Lung (tissue), 12 donors: ENCODE data around the gene MDGA2. TPM values are rescaled to one million over a fixed set of nuclear protein-coding genes. Genes with fewer than 3 reads are reported as not detected.
"Not testable (repeated sequence)": the region's sequence is repeated elsewhere in the genome, so short reads cannot be mapped to it uniquely, and the experiment has no call there.

Source experiments
- ATAC-seq: fragments of 200-7000 bp; cut with Tn5 transposase; one replicate; pipeline ENCODE4 v1.9.1; 2020; ENCODE audit warnings: moderate number of reproducible peaks; ENCODE audit not compliant: insufficient read depth, low FRiP score
- DNase-seq, 3 donors: peaks; one replicate each; pipeline ENCODE4 v3.0.0-alpha.2; 2013 to 2017
- H3K27ac ChIP-seq, 2 donors: one replicate each; pipeline ENCODE4 v1.5.1; 2013; ENCODE audit warnings: mild to moderate bottlenecking in 2 of 2, moderate library complexity in 2 of 2, control low read depth in 1 of 2, inconsistent platforms in 1 of 2, low read depth in 1 of 2, low read length in 1 of 2
- H3K27me3 ChIP-seq, 3 donors: one replicate each; pipeline ENCODE4 v1.5.1; 2013; ENCODE audit warnings: low read length in 2 of 3; ENCODE audit not compliant: control insufficient read depth in 3 of 3, insufficient read depth in 3 of 3
- H3K36me3 ChIP-seq, 4 donors: one replicate each; pipeline ENCODE4 v1.5.1; 2013; ENCODE audit warnings: low read length in 4 of 4, mild to moderate bottlenecking in 1 of 4, moderate library complexity in 1 of 4; ENCODE audit not compliant: control insufficient read depth in 4 of 4, insufficient read depth in 4 of 4
- H3K4me1 ChIP-seq, 5 donors: one replicate each; pipeline ENCODE4 v1.5.1; 2013; ENCODE audit warnings: low read length in 5 of 5, mild to moderate bottlenecking in 2 of 5, moderate library complexity in 1 of 5; ENCODE audit not compliant: control insufficient read depth in 5 of 5, insufficient read depth in 5 of 5
- H3K4me3 ChIP-seq: one replicate; pipeline ENCODE4 v1.5.1; 2013; ENCODE audit warnings: mild to moderate bottlenecking, control low read depth, moderate library complexity
- H3K9ac ChIP-seq, 2 donors: one replicate each; pipeline ENCODE4 v1.5.1; 2013; ENCODE audit warnings: low read length in 2 of 2, control low read depth in 1 of 2; ENCODE audit not compliant: insufficient read depth in 1 of 2
- H3K9me3 ChIP-seq, 4 donors: one replicate each; pipeline ENCODE4 v1.5.1; 2013; ENCODE audit warnings: low read length in 3 of 4, mild to moderate bottlenecking in 1 of 4, moderate library complexity in 1 of 4; ENCODE audit not compliant: control insufficient read depth in 4 of 4, insufficient read depth in 3 of 4
- WGBS, 2 donors: extraction: QIAGEN DNeasy Blood & Tissue Kit; methylation state at CpG; one replicate each; pipeline ENCODE4 v1.1.7; 2013; 5-methylcytosine and 5-hydroxymethylcytosine counted together
- polyA plus RNA-seq, 2 donors: library from polyadenylated mRNA; stranded (reverse); fragments of 200-250 nt; gene quantifications; one replicate each; pipeline ENCODE4 v1.2.1, GENCODE V29; 2013
- total RNA-seq, 2 donors: library from RNA; depleted of rRNA in 1 of 2; stranded (reverse); fragments of >200 nt in 1 of 2; gene quantifications; one replicate each; pipeline ENCODE4 v1.2.1, GENCODE V29; 2014 to 2021
- TF ChIP-seq, protein P1 (sequence below): IDR thresholded peaks from 2 replicates; pipeline ENCODE4 v1.5.1; 2012; ENCODE audit warnings: mild to moderate bottlenecking; ENCODE audit errors: control extremely low read depth, extremely low read depth
- donor health status: control.
- donor health status: control.
- donor health status: Bipolar disorder and iron deficiency.
- donor health status: healthy.
- donor health status: DM: yes; HTN: yes; CAD: no.

MDGA2 gene
- total and polyA plus RNA-seq, 4 donors: 0.03 to 3.2 TPM; not detected in 2

DNA sequence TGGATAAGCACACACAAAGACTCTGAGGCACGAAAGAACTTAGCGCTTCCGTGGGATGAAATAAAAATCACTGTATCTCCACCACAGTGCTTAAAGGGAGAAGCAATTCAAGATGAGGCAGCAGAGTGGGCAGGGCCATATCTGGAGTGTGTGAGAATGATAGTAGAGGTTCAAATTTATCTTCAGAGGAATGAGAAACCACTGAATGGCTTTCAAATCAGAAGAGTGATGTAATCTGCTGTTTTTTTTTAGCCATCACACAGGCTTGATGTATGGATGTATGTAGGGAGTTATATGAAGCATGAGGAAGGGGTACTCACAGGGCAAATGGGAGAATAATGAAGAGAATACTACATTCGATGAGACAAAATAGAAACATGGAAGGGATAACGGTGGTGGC, 24.1 kb downstream of the MDGA2 start:
- Histone ChIP-seq H3K4me3 (no peak overlapping the region), H3K9me3 (no peaks in the 10 kb centered on the region), H3K27ac (no peak overlapping the region), H3K36me3 (no peaks in the 10 kb centered on the region), H3K9ac (no peak overlapping the region), H3K27me3 (no peaks in the 10 kb centered on the region), H3K4me1 (no peaks in the 10 kb centered on the region)
- WGBS, 2 donors: 84 to 87% methylated on average over 5 of the region's 5 CpGs
- TF ChIP-seq, protein P1, sequence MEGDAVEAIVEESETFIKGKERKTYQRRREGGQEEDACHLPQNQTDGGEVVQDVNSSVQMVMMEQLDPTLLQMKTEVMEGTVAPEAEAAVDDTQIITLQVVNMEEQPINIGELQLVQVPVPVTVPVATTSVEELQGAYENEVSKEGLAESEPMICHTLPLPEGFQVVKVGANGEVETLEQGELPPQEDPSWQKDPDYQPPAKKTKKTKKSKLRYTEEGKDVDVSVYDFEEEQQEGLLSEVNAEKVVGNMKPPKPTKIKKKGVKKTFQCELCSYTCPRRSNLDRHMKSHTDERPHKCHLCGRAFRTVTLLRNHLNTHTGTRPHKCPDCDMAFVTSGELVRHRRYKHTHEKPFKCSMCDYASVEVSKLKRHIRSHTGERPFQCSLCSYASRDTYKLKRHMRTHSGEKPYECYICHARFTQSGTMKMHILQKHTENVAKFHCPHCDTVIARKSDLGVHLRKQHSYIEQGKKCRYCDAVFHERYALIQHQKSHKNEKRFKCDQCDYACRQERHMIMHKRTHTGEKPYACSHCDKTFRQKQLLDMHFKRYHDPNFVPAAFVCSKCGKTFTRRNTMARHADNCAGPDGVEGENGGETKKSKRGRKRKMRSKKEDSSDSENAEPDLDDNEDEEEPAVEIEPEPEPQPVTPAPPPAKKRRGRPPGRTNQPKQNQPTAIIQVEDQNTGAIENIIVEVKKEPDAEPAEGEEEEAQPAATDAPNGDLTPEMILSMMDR: no peak
- ATAC-seq (no peak), DNase-seq (no peak)

DNA sequence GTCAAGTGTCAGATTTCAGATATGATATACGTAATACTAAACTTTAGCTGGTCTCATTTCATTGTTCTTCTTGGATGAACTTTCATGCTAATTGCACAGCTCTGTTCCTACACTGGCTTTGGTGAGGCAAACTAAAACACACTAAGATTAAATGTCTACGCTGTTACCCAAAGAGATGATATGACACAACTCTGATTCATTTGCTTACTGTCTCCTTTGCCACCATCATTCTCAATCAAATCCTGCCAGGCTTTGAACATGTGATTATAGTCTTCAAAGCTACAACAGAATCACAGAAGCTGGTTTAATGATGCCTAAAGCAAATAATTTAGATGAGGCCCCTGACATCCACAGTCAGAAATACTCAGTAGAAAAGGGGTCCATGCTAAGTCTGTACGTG, 37.7 kb downstream of the MDGA2 start:
- H3K4me1 ChIP-seq: no peaks in the 10 kb centered on the region
- 83 to 91% methylated on average over 3 of the region's 3 CpGs for WGBS, 2 donors
- no peak overlapping the region for H3K4me3 ChIP-seq
- no peaks in the 10 kb centered on the region for H3K9me3 ChIP-seq
- H3K27ac ChIP-seq: no peak overlapping the region
- no peak for ATAC-seq
- no peak for DNase-seq
- TF ChIP-seq, protein P1: no peak
- no peaks in the 10 kb centered on the region for H3K36me3 ChIP-seq
- H3K9ac ChIP-seq: no peak overlapping the region
- no peaks in the 10 kb centered on the region for H3K27me3 ChIP-seq

DNA sequence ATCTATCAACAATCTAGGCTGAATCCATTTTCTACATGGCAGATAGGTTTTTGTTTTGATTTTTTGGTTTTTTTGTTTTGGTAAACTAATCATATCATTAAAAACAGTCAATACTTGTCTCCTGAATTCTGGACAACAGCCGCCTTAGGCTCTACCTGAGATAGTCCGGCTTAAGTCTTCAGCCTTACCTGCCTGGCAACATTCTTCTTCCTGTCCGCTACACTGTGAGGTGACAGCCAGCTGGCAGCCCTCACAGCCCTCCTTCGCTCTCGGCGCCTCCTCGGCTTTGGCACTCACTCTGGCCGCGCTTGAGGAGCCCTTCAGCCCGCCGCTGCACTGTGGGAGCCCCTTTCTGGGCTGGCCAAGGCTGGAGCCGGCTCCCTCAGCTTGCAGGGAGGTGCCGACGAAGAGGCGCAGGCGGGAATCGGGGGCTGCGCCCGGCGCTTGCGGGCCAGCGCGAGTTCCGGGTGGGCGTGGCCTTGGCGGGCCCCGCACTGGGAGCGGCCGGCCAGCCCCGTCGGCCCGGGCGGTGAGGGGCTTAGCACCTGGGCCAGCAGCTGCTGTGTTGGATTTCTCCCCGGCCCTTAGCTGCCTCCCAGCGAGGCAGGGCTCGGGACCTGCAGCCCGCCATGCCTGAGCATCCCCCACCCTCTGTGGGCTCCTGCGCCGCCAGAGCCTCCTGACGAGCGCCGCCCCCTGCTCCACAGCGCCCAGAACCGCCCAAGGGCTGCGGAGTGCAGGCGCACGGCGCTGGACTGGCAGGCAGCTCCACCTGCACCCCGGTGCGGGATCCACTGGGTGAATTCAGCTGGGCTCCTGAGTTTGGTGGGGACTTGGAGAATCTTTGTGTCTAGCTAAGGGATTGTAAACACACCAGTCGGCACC, 49.0 kb downstream of the MDGA2 start:
- TF ChIP-seq, protein P1: no peak
- ATAC-seq: no peak
- H3K9me3 ChIP-seq: peaks cover 0 to 1% (median 0%) of the 10 kb centered on the region in 4 donors

DNA sequence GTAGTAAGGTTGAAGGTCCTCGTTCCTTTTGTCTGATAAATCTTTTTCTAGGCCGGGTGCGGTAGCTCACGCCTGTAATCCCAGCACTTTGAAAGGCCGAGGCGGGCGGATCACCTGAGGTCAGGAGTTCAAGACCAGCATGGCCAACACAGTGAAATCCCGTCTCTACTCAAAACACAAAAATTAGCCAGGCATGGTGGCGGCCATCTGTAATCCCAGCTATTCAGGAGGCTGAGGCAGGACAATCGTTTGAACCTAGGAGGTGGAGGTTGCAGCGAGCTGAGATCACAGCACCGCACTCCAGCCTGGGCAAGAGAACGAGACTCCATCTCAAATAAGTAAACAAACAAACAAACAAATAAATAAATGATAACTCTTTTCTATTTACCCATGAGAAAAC, 51.3 kb downstream of the MDGA2 start:
- not testable (repeated sequence) for H3K36me3 ChIP-seq, H3K27ac ChIP-seq, ATAC-seq, H3K9ac ChIP-seq, H3K4me3 ChIP-seq, H3K9me3 ChIP-seq, H3K27me3 ChIP-seq, H3K4me1 ChIP-seq, DNase-seq
- 91 to 92% methylated on average over 13 of the region's 13 CpGs for WGBS, 2 donors

More for the DNA sequence above, 49.0 kb downstream of the MDGA2 start:
- Histone ChIP-seq H3K36me3 (no peaks in the 10 kb centered on the region), H3K4me1 (no peaks in the 10 kb centered on the region), H3K27me3 (no peaks in the 10 kb centered on the region), H3K9ac (no peak overlapping the region), H3K27ac (no peak overlapping the region), H3K4me3 (no peak overlapping the region)
- DNase-seq: no peak
- WGBS, 2 donors: 94 to 96% methylated on average over 33 to 51 of the region's 51 CpGs
